Mesenchymal stem cell (in vitro differentiated cells and primary cell): Measurements from ENCODE around the gene BICD1.
A peak's percentile ranks its signal among the peaks of the same experiment; 100 is the strongest.
"Not testable (repeated sequence)": the region's sequence is repeated elsewhere in the genome, so short reads cannot be mapped to it uniquely, and the experiment has no call there.

Source experiments
- DNase-seq: peaks from one replicate; pipeline ENCODE4 v3.0.0-alpha.2; 2013
- H2AFZ ChIP-seq: one replicate; pipeline ENCODE4 v1.6.1; 2013; ENCODE audit warnings: low read depth, mild to moderate bottlenecking, control low read depth, inconsistent platforms, low read length, moderate library complexity
- H2AK5ac ChIP-seq: 2 replicates; pipeline ENCODE4 v1.6.1; 2013; ENCODE audit warnings: low read length, moderate library complexity, mild to moderate bottlenecking, inconsistent platforms; ENCODE audit not compliant: severe bottlenecking
- H2BK120ac ChIP-seq: one replicate; pipeline ENCODE4 v1.6.1; 2013; ENCODE audit warnings: low read depth, mild to moderate bottlenecking, inconsistent platforms, low read length, moderate library complexity
- H2BK12ac ChIP-seq, 2 experiments: one replicate each; pipeline ENCODE4 v1.6.1; 2013; ENCODE audit warnings: inconsistent platforms in 2 of 2, low read length in 2 of 2, mild to moderate bottlenecking in 2 of 2, moderate library complexity in 2 of 2, control low read depth in 1 of 2
- H2BK15ac ChIP-seq: one replicate; pipeline ENCODE4 v1.6.1; 2013; ENCODE audit warnings: mild to moderate bottlenecking, low read depth, inconsistent platforms; ENCODE audit not compliant: poor library complexity, severe bottlenecking
- H2BK5ac ChIP-seq: 2 replicates; pipeline ENCODE4 v1.6.1; 2013; ENCODE audit warnings: low read depth, mild to moderate bottlenecking, low read length, control low read depth, inconsistent platforms; ENCODE audit not compliant: poor library complexity, severe bottlenecking
- H3K14ac ChIP-seq, 2 experiments: one replicate each; pipeline ENCODE4 v1.6.1; 2013; ENCODE audit warnings: inconsistent platforms in 2 of 2, low read length in 2 of 2, control low read depth in 1 of 2, mild to moderate bottlenecking in 1 of 2, moderate library complexity in 1 of 2
- H3K18ac ChIP-seq, 2 experiments: one replicate each; pipeline ENCODE4 v1.6.1; 2013; ENCODE audit warnings: inconsistent platforms in 2 of 2, low read length in 2 of 2, control low read depth in 1 of 2, low read depth in 1 of 2, mild to moderate bottlenecking in 1 of 2
- H3K23ac ChIP-seq, 2 experiments: one replicate each; pipeline ENCODE4 v1.6.1; 2013; ENCODE audit warnings: inconsistent platforms in 2 of 2, low read length in 2 of 2, mild to moderate bottlenecking in 2 of 2, moderate library complexity in 2 of 2, control low read depth in 1 of 2
- H3K27ac ChIP-seq: 2 replicates; pipeline ENCODE4 v1.5.1; 2013; ENCODE audit warnings: mild to moderate bottlenecking, moderate library complexity, low read length, control low read depth, inconsistent platforms; ENCODE audit not compliant: poor library complexity, severe bottlenecking
- H3K27me3 ChIP-seq, 2 experiments: 2 replicates each; pipeline versions ENCODE4 v1.6.1 to v1.7.0; 2013; ENCODE audit warnings: low read length in 2 of 2, mild to moderate bottlenecking in 2 of 2, moderate library complexity in 2 of 2, control low read depth in 1 of 2, inconsistent platforms in 1 of 2; ENCODE audit not compliant: control insufficient read depth in 1 of 2, insufficient read depth in 1 of 2
- H3K36me3 ChIP-seq, 2 experiments: 2 replicates each; pipeline versions ENCODE4 v1.6.1 to v1.7.0; 2013; ENCODE audit warnings: low read length in 2 of 2, control low read depth in 1 of 2, inconsistent platforms in 1 of 2, low read depth in 1 of 2, mild to moderate bottlenecking in 1 of 2; ENCODE audit not compliant: insufficient read depth in 2 of 2, control insufficient read depth in 1 of 2
- H3K4ac ChIP-seq, 2 experiments: one replicate each; pipeline ENCODE4 v1.6.1; 2013; ENCODE audit warnings: inconsistent platforms in 2 of 2, low read length in 2 of 2, mild to moderate bottlenecking in 2 of 2, moderate library complexity in 2 of 2, control low read depth in 1 of 2, low read depth in 1 of 2
- H3K4me1 ChIP-seq: 2 replicates; pipeline ENCODE4 v1.6.1; 2013; ENCODE audit warnings: low read depth, low read length, control low read depth; ENCODE audit not compliant: control insufficient read depth, insufficient read depth
- H3K4me2 ChIP-seq: 2 replicates; pipeline ENCODE4 v1.6.1; 2013; ENCODE audit warnings: low read length, mild to moderate bottlenecking, inconsistent platforms; ENCODE audit not compliant: poor library complexity, severe bottlenecking
- H3K4me3 ChIP-seq, 2 experiments: 2 replicates each; pipeline versions ENCODE4 v1.5.1 to v1.7.0; 2013; ENCODE audit warnings: low read length in 2 of 2, mild to moderate bottlenecking in 2 of 2, control low read depth in 1 of 2, low read depth in 1 of 2; ENCODE audit not compliant: insufficient read depth in 1 of 2
- H3K79me1 ChIP-seq: replicated peaks from 2 replicates; pipeline ENCODE4 v1.6.1; 2013; ENCODE audit warnings: mild to moderate bottlenecking, control low read depth, low read length, inconsistent platforms; ENCODE audit not compliant: poor library complexity, severe bottlenecking
- H3K9ac ChIP-seq: 2 replicates; pipeline ENCODE4 v1.7.0; 2013; ENCODE audit warnings: mild to moderate bottlenecking, low read length, moderate library complexity
- H3K9me3 ChIP-seq: 2 replicates; pipeline ENCODE4 v1.7.0; 2013; ENCODE audit warnings: mild to moderate bottlenecking, low read length; ENCODE audit not compliant: control insufficient read depth
- H4K8ac ChIP-seq: one replicate; pipeline ENCODE4 v1.6.1; 2013; ENCODE audit warnings: inconsistent platforms, mild to moderate bottlenecking, low read length, moderate library complexity
- H4K91ac ChIP-seq: one replicate; pipeline ENCODE4 v1.6.1; 2013; ENCODE audit warnings: mild to moderate bottlenecking, low read length, inconsistent platforms
- WGBS: methylation state at CpG from one replicate; pipeline ENCODE4 v1.1.7; 2013; ENCODE audit warnings: mixed read lengths; 5-methylcytosine and 5-hydroxymethylcytosine counted together

BICD1 gene

DNA sequence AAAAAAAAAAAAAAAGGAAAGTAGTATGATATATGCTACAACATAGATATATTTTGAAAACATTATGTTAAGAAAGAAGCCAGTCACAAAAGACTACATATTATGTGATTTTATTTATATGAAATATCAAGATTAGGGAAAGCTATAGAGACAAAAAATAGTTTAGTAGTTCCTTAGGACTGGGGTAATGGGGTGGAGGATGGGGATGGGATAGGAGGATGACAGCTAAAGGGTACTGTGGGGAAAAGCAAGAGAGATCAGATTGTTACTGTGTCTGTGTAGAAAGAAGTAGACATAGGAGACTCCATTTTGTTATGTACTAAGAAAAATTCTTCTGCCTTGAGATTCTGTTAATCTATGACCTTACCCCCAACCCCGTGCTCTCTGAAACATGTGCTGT lies 7.4 kb upstream of the BICD1 start:
- not testable (repeated sequence) for H3K4me2 ChIP-seq, H2BK12ac ChIP-seq, H3K4me1 ChIP-seq, H3K79me1 ChIP-seq, H3K9ac ChIP-seq, H3K27ac ChIP-seq, H3K4ac ChIP-seq, H3K23ac ChIP-seq, H3K14ac ChIP-seq, H3K18ac ChIP-seq, H4K91ac ChIP-seq, DNase-seq, H2BK5ac ChIP-seq, H3K9me3 ChIP-seq, H3K27me3 ChIP-seq, H2BK120ac ChIP-seq, H3K4me3 ChIP-seq, H3K36me3 ChIP-seq, H4K8ac ChIP-seq, H2AK5ac ChIP-seq, H2BK15ac ChIP-seq, H2AFZ ChIP-seq
- no CpG with 5 or more reads among the region's 1 CpG for WGBS

DNA sequence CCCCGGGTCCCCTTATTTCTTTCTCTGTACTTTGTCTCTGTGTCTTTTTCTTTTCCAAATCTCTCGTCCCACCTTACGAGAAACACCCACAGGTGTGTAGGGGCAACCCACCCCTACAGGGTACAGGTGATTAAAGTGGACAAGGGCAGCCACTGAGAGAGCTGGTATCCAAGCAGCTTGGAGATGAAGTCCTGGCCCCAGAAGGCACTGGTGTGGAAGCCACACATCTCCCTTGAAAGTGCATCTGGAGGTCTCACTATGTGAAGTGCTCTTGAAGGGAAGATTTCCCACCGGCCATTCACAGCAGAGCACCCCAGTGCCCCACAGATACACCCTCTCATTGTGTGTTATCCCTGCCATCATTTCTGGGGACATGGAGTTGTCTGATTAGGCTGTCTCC lies 6.3 kb upstream of the BICD1 start:
- Histone ChIP-seq H4K91ac (peak overlapping the region; percentile 27), H4K8ac (no peak overlapping the region), H2BK15ac (no peak overlapping the region), H2BK5ac (no peak overlapping the region), H3K4ac (no peak overlapping the region), H3K18ac (no peak overlapping the region), H2AK5ac (peak overlapping the region; percentile 44), H3K27me3 (no peaks in the 10 kb centered on the region), H3K27ac (no peak overlapping the region), H3K14ac (no peak overlapping the region), H2BK12ac (no peak overlapping the region), H2AFZ (no peak overlapping the region), H3K9me3 (no peaks in the 10 kb centered on the region), H3K79me1 (no peaks in the 10 kb centered on the region), H3K23ac (no peak overlapping the region), H3K9ac (no peak overlapping the region), H3K36me3 (no peaks in the 10 kb centered on the region), H3K4me1 (peaks cover 2% of the 10 kb centered on the region), H3K4me3 (no peak overlapping the region), H3K4me2 (no peak overlapping the region), H2BK120ac (no peak overlapping the region)
- DNase-seq = no peak
- WGBS = 89% methylated on average over 3 of the region's 4 CpGs

DNA sequence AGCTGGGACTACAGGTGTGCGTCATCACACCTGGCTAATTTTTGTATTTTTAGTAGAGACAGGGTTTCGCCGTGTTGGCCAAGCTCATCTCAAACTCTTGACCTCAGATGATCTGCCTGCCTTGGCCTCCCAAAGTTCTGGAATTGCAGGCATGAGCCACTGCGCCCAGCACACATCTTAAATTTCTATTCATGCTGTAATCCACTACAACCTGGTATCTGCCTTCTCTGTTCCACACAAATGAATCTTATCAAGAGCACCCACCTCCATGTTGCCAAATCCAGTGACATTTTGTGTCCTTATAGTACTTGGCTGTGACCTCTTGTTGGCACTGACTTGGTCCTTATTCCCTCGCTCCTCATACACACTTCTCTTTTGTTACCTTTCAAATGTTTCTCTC lies 5.8 kb upstream of the BICD1 start:
- Histone ChIP-seq H3K23ac (no peak overlapping the region), H3K4ac (no peak overlapping the region), H3K18ac (no peak overlapping the region), H2AK5ac (no peak overlapping the region), H3K36me3 (no peaks in the 10 kb centered on the region), H3K79me1 (no peaks in the 10 kb centered on the region), H2BK15ac (no peak overlapping the region), H3K4me3 (no peak overlapping the region), H3K27me3 (no peaks in the 10 kb centered on the region), H2BK120ac (no peak overlapping the region), H3K27ac (no peak overlapping the region), H3K9ac (no peak overlapping the region), H2AFZ (no peak overlapping the region), H4K8ac (no peak overlapping the region), H3K14ac (no peak overlapping the region), H3K9me3 (no peaks in the 10 kb centered on the region), H2BK5ac (no peak overlapping the region), H3K4me2 (no peak overlapping the region), H2BK12ac (no peak overlapping the region), H4K91ac (no peak overlapping the region), H3K4me1 (peaks cover 2% of the 10 kb centered on the region)
- WGBS = 89% methylated on average over 5 of the region's 5 CpGs
- no peak for DNase-seq

DNA sequence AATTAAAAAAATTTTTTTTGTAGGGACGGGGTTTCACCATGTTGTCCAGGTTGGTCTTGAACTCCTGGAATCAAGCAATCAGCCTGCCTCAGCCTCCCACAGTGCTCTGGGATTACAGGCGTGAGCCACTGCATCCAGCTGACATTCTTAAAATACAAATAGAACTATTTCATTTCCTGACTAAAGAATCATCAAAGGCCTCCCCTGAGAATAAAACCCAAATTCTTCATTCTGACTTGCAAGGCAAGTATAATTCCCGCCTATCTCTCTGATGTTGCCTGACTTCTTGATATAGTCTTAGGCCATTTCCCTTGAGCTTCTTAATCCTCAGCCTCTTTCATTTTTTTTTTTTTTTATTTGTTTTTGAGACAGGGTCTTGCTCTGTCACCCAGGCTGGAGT lies 4.4 kb upstream of the BICD1 start:
- no peaks in the 10 kb centered on the region for H3K27me3 ChIP-seq
- no peaks in the 10 kb centered on the region for H3K79me1 ChIP-seq
- no peaks in the 10 kb centered on the region for H3K36me3 ChIP-seq
- DNase-seq = no peak
- no peaks in the 10 kb centered on the region for H3K9me3 ChIP-seq
- H3K4ac ChIP-seq = no peak overlapping the region
- H4K91ac ChIP-seq = no peak overlapping the region
- H2BK120ac ChIP-seq = no peak overlapping the region
- no peak overlapping the region for H3K18ac ChIP-seq
- H3K4me1 ChIP-seq = peaks cover 5% of the 10 kb centered on the region
- H2AFZ ChIP-seq = no peak overlapping the region
- H2BK5ac ChIP-seq = no peak overlapping the region
- no peak overlapping the region for H2AK5ac ChIP-seq
- no peak overlapping the region for H3K4me3 ChIP-seq
- no peak overlapping the region for H3K27ac ChIP-seq
- WGBS = 82% methylated on average over 3 of the region's 3 CpGs
- no peak overlapping the region for H2BK12ac ChIP-seq
- no peak overlapping the region for H4K8ac ChIP-seq
- no peak overlapping the region for H3K9ac ChIP-seq
- H2BK15ac ChIP-seq = no peak overlapping the region
- no peak overlapping the region for H3K14ac ChIP-seq
- H3K4me2 ChIP-seq = no peak overlapping the region
- no peak overlapping the region for H3K23ac ChIP-seq
